GM12891 (cell line): ENCODE measurements around the gene CNTNAP5.
"Not testable (repeated sequence)": the region's sequence is repeated elsewhere in the genome, so short reads cannot be mapped to it uniquely, and the experiment has no call there.

Experiments used
- DNase-seq: peaks from one replicate; pipeline ENCODE4 v3.0.0; 2011; ENCODE audit warnings: low spot score; ENCODE audit not compliant: insufficient read length
- FAIRE-seq: peaks from 2 replicates; lab custom pipeline; 2011; peaks lifted over from hg19 to GRCh38; lab: Jason Lieb, UNC
- PAX5 ChIP-seq: IDR thresholded peaks from 2 replicates; pipeline ENCODE4 v1.6.1; 2011; ENCODE audit warnings: low read length, moderate library complexity, mild to moderate bottlenecking; ENCODE audit not compliant: insufficient read depth, severe bottlenecking
- POLR2A ChIP-seq: IDR thresholded peaks from 2 replicates; pipeline ENCODE4 v1.6.1; 2011; ENCODE audit warnings: low read depth, low read length, control low read depth
- POLR2AphosphoS5 ChIP-seq: IDR thresholded peaks from 2 replicates; pipeline ENCODE4 v1.6.1; 2011; ENCODE audit warnings: low read depth, low read length, control low read depth
- POU2F2 ChIP-seq: IDR thresholded peaks from 2 replicates; pipeline ENCODE4 v1.6.1; 2011; ENCODE audit warnings: low read depth, mild to moderate bottlenecking, control low read depth, low read length, moderate library complexity
- SPI1 ChIP-seq: IDR thresholded peaks from 2 replicates; pipeline ENCODE4 v1.6.1; 2011; ENCODE audit warnings: low read depth, low read length, control low read depth
- TAF1 ChIP-seq: IDR thresholded peaks from 2 replicates; pipeline ENCODE4 v1.6.1; 2011; ENCODE audit warnings: low read depth, low read length, control low read depth

The CNTNAP5 gene

GRCh38 chr2:124369181-124369580 lies 344.1 kb downstream of the CNTNAP5 start:
- FAIRE-seq (no peak), DNase-seq (no peak)
- TF ChIP-seq SPI1 (no peak), POU2F2 (no peak), POLR2AphosphoS5 (no peak), PAX5 (no peak), TAF1 (no peak), POLR2A (no peak)

GRCh38 chr2:124380221-124380749 lies 355.2 kb downstream of the CNTNAP5 start:
- FAIRE-seq: no peak
- no peak for DNase-seq
- TF ChIP-seq PAX5 (no peak), SPI1 (no peak), POU2F2 (no peak), TAF1 (no peak), POLR2AphosphoS5 (no peak), POLR2A (no peak)

- FAIRE-seq: no peak
- no peak for DNase-seq
- TF ChIP-seq PAX5 (no peak), POLR2A (no peak), SPI1 (no peak), TAF1 (no peak), POLR2AphosphoS5 (no peak), POU2F2 (no peak)
Measured at GRCh38 chr2:124382067-124382618, 357.1 kb downstream of the CNTNAP5 start.

- no peak for TF ChIP-seq POU2F2
- no peak for TF ChIP-seq TAF1
- no peak for TF ChIP-seq PAX5
- TF ChIP-seq POLR2AphosphoS5: no peak
- no peak for TF ChIP-seq POLR2A
- TF ChIP-seq SPI1: no peak
- FAIRE-seq (no peak), DNase-seq (no peak)
Measured at GRCh38 chr2:124395961-124396360, 370.9 kb downstream of the CNTNAP5 start.

- DNase-seq (no peak), FAIRE-seq (no peak)
- TF ChIP-seq PAX5: no peak
- TF ChIP-seq SPI1: no peak
- no peak for TF ChIP-seq TAF1
Measured at GRCh38 chr2:124402274-124402673, 377.2 kb downstream of the CNTNAP5 start.

GRCh38 chr2:124407836-124408534 lies 382.9 kb downstream of the CNTNAP5 start:
- DNase-seq, FAIRE-seq: not testable (repeated sequence)

GRCh38 chr2:124424074-124424473 lies 399.0 kb downstream of the CNTNAP5 start:
- DNase-seq: no peak
- no peak for FAIRE-seq
- TF ChIP-seq SPI1: no peak
- no peak for TF ChIP-seq TAF1
- TF ChIP-seq POLR2A: no peak

GRCh38 chr2:124426122-124426521 lies 401.0 kb downstream of the CNTNAP5 start:
- DNase-seq (no peak), FAIRE-seq (no peak)
- no peak for TF ChIP-seq TAF1
- no peak for TF ChIP-seq POLR2A
- no peak for TF ChIP-seq PAX5
- TF ChIP-seq SPI1: no peak
- TF ChIP-seq POU2F2: no peak
- no peak for TF ChIP-seq POLR2AphosphoS5

GRCh38 chr2:124426625-124427024 lies 401.5 kb downstream of the CNTNAP5 start:
- DNase-seq: no peak
- TF ChIP-seq POLR2AphosphoS5 (no peak), TAF1 (no peak), PAX5 (no peak), SPI1 (no peak), POLR2A (no peak), POU2F2 (no peak)
- FAIRE-seq: no peak

- FAIRE-seq (no peak), DNase-seq (no peak)
- TF ChIP-seq TAF1: no peak
Measured at GRCh38 chr2:124437811-124438210, 412.7 kb downstream of the CNTNAP5 start.
